Activated T-cell treated with anti-CD3 and anti-CD28 coated beads, Interleukin-2, amount 50 U/mL, for 48 hours (primary cell): ENCODE data around the gene WDR18.

ENCODE experiments used
- DNase-seq, 2 experiments: peaks; one replicate each; pipeline ENCODE4 v3.0.0-alpha.2; 2020

The WDR18 gene

GRCh38 chr19:984165-984967 lies at the start of gene WDR18:
Gene WDR18, plus strand, starts transcription at chr19:984345. Its CDS starts 9 bp downstream, at chr19:984354.
- peak; percentile 93 to 94 for DNase-seq

GRCh38 chr19:934865-935479 lies 49.2 kb upstream of the WDR18 start:
- no peak for DNase-seq

- no peak for DNase-seq
Observed at GRCh38 chr19:936175-936546, 48.0 kb upstream of the WDR18 start.

GRCh38 chr19:937259-937694 lies 46.9 kb upstream of the WDR18 start:
- peak; percentile 55 to 67 for DNase-seq

GRCh38 chr19:938233-938923 lies 45.8 kb upstream of the WDR18 start:
- no peak for DNase-seq

DNA sequence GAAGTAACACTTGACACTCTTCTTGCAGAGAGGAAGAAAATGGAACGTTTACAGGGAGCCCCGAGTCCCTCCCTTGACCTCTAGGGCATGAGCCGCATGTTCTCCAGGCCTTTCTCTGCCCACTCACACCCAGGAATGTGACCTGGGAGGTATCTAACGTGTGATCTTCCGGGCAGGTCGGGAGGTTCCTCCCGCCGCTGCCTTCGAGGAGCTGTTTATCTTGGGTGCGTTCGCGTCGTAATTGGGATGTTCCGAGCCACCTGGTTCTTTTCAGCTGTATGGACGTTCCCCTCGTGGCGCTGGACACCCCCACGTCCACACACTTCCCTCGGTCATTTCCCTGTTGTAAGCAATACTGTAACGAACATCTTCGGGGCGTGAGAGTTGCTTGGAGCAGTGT lies 44.7 kb upstream of the WDR18 start:
- no peak for DNase-seq

GRCh38 chr19:939922-940321 lies 44.2 kb upstream of the WDR18 start:
- DNase-seq = no peak

DNA sequence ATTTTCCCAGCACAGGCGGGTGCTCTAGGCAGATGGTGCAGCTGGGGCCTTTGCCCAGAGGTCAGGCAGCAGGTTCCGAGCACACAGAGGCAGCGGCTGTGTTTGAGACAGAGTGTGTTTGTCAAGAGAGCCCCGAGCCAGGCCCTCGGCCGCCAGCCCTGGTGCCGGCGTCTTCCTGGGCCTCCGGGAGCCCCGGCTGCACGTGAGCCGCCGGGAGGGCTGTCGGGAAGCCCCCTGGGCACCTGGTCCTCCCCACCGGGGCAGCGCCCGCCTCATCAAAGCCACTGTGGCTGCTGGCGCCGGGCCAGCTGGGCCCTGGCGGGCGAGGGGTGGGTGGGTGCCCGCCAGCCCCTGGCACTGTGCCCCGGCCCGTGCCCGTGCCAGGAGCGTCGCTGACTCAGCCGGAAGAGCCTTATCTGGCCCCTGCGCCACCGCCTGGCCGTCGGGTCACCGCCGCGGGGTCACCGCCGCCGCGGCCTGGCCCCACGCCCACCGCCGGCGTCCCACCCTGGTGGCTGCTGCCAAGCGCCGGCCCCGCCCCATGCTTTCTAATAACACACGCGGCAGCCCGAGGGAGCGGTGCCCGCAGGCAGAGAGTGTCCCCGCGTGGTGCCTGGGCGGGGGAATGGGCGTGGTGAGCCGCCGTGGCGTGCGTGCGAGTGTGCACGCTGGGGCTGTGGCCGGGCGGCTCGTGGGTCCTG lies 43.4 kb upstream of the WDR18 start:
- DNase-seq = peak; percentile 66 to 75

DNA sequence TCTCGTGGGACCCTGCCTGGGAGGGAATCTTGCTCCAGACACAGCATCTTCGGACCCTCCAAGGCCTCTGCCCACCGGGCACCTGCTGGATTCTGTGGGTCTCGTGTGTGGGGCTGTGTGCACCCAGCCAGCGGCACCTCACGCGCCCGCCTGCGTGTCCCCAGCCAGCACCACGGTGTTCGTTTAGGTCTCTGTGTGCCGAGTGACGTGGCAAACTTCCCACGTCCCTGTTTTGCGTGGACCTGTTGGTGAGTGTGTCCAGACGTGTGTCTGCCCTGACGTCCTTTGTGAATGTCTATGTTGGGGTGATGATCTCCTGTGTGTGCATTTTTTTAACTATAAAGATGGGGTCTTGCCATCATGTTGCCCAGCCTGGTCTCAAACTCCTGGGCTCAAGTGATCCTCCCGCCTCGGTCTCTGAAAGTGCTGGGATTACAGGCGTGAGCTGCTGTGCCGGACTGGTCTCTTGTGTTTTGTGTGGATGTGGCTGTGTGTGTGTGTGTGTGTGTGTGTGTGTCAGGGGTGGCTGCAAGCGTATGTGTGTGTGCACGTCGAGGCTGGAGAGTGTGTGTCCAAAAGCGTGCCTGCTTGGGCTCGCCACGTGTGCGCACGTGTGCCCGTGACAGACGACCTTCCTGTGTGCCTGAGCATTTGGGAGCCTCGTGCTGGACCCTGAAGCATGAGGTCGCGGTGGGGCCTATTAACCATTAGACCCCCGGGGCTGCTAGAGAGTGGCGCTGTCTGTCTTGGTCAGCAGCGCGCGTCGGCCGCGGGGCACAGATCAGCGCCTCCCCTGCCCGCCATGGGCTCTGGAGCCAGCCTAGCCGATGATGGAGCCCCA lies 42.6 kb upstream of the WDR18 start:
- DNase-seq = no peak

- DNase-seq = no peak
Observed at GRCh38 chr19:942133-942645, 42.0 kb upstream of the WDR18 start.

DNA sequence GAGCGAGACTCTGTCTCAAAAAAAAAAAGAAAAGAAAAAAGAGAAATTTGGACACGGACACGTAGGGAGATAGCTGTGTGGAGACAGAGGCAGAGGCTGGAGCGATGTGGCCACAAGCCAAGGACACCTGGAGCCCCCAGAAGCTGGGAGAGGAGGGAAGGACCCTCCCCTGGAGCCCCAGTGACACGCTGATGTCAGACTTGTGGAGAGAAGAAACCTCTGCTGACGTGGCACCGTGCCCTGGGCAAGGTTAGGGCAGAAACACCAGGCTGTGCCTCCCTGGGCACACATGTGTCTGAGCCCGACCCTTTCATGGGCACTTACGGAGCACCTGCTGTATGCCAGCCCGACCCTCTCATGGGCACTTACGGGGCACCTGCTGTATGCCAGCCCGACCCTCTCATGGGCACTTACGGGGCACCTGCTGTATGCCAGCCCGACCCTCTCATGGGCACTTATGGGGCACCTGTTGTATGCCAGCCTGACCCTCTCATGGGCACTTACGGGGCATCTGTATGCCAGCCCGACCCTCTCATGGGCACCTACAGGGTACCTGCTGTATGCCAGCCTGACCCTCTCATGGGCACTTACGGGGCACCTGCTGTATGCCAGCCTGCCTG lies 40.5 kb upstream of the WDR18 start:
- no peak for DNase-seq

- DNase-seq = no peak
Observed at GRCh38 chr19:944171-944567, 40.0 kb upstream of the WDR18 start.

DNA sequence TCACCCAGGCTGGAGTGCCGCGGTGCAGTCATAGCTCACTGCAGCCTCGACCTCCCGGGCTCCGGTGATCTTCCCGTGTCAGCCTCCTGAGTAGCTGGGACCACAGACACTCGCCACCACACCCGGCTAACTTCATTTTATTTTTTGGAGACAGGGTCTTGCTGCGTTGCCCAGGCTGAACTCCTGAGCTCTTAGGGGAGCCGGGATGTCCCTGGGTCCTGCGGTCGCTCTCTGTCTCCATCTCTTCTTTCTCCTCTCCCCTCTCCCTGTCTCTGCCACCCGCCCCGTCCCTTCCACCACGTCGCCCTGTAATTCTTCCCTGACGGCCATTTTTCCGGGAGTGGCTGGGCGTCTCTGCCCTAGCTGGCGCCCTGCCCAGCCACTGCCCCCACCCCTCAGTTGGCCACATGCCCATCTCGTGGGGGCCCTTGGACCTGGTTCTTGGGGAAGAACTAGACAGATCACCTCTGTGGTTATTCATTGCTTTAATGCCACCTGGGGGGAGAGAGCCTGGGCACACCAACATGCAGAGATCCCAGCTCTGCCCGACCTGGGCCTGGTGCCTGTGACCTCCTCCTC lies 39.4 kb upstream of the WDR18 start:
- DNase-seq = no peak

- DNase-seq = no peak
Observed at GRCh38 chr19:945401-946252, 38.5 kb upstream of the WDR18 start.

DNA sequence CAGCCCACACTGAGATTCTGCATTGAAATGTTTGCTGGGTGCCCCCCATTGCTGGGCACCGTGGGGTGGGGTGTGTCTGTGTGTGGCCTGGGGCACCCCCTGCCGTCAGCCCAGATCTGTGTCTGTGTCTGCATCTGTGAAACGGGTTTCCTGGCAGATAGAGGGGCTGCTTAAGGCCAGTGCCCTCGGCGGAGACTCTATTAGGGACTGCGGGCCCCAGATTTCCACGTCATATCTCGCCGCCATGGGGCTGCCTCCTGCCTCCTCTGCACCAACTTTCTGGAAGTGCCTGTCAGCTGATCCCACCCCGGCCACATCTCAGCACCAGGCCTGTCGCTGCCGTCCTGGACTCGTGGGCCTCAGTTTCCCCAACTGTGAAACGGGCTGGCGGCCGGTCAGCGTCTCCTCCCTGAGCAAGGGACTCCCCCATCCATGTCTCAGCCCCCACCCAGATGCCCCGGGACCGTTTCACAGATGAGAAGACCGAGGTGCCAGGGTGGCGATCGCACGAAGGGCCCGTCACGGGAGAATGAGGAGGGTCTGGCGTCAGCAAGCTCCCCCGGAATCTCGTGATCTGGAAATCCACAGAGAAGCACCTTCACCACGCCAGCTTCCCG lies 36.9 kb upstream of the WDR18 start:
- no peak for DNase-seq

GRCh38 chr19:947707-948539 lies 36.2 kb upstream of the WDR18 start:
- no peak for DNase-seq

DNA sequence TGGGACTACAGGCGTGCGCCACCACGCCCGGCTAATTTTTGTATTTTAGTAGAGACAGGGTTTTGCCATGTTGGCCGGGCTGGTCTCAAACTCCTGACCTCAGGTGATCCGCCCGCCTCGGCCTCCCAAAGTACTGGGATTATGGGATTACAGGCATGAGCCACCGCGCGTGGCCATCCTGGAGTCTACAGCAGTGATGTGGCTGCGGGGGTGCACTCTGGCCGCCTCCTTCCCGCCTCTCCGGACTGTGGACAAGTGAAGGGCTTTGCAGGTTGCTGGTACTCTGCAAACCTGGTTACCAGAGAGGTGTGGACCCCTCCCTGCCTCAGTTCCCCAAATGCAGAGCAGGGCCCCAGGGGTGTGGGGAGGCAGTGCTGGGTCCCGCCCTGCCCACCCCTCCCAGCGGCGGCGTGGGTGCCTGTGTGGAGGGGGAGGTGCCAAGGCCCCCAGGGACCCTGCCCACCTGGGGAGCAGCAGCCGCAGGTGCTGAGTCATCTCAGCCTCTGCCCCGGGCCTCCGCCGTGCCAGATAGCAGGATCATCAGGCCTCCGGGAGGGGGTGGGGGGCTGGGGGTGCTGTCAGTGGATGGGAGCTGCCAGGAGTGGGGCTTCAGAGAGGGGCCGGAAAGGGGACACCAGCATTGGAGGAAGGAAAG lies 35.2 kb upstream of the WDR18 start:
- DNase-seq = no peak

DNA sequence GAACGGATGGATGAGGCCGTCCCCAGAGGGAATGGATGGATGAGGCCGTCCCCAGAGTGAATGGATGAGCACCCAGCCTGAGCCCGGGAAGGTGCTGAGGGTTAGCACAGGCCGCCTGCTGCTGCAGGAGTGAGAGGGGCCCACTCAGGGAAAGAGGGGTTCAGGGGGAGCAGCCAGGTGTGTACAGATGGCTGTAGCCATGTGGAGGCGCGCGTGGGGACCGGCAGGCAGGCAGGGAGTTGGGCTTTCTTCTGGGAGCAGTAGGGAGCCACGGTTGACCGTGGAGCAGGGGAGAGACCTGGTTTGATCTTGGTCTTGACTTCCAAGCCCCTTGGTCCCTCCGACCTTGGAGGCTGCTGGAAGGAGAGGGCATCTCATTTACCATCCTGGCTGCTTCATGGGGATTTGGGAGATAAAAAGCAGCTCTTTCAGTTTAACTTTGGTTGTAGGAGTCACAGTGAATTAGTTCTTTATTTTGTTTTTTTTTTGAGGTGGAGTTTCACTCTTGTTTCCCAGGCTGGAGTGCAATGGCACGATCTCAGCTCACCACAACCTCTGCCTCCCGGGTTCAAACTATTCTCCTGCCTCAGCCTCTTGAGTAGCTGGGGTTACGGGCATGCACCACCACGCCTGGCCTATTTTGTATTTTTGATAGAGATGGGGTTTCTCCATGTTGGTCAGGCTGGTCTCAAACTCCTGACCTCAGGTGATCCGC lies 33.6 kb upstream of the WDR18 start:
- DNase-seq = no peak
